Ishikawa (cell line): ENCODE data around the gene CFAP221.

Experiments used
- CEBPB ChIP-seq: IDR thresholded peaks from 2 replicates; pipeline ENCODE4 v1.6.1; 2012
- CREB1 ChIP-seq: IDR thresholded peaks from 2 replicates; pipeline ENCODE4 v1.6.1; 2012; ENCODE audit warnings: low read depth
- EGR1 ChIP-seq: IDR thresholded peaks from 2 replicates; pipeline ENCODE4 v1.6.1; 2012
- EP300 ChIP-seq: IDR thresholded peaks from 2 replicates; pipeline ENCODE4 v1.6.1; 2012; ENCODE audit warnings: borderline replicate concordance
- FOXM1 ChIP-seq: IDR thresholded peaks from 2 replicates; pipeline ENCODE4 v1.6.1; 2012; ENCODE audit warnings: low read depth, borderline replicate concordance
- MAX ChIP-seq: IDR thresholded peaks from 2 replicates; pipeline ENCODE4 v1.6.1; 2012
- NFIC ChIP-seq: IDR thresholded peaks from 2 replicates; pipeline ENCODE4 v1.6.1; 2012
- RAD21 ChIP-seq: IDR thresholded peaks from 2 replicates; pipeline ENCODE4 v1.6.1; 2012; ENCODE audit warnings: low read depth
- REST ChIP-seq: IDR thresholded peaks from 2 replicates; pipeline ENCODE4 v1.6.1; 2012; ENCODE audit warnings: low read depth, mild to moderate bottlenecking
- TAF1 ChIP-seq: IDR thresholded peaks from 2 replicates; pipeline ENCODE4 v1.6.1; 2012; ENCODE audit warnings: low read depth, mild to moderate bottlenecking
- TCF12 ChIP-seq: IDR thresholded peaks from 2 replicates; pipeline ENCODE4 v1.6.1; 2012; ENCODE audit warnings: low read depth
- TEAD4 ChIP-seq: IDR thresholded peaks from 2 replicates; pipeline ENCODE4 v1.6.1; 2012
- USF1 ChIP-seq: IDR thresholded peaks from 2 replicates; pipeline ENCODE4 v1.6.1; 2012
- YY1 ChIP-seq: IDR thresholded peaks from 2 replicates; pipeline ENCODE4 v1.6.1; 2012; ENCODE audit warnings: low read depth
- ZBTB7A ChIP-seq: IDR thresholded peaks from 2 replicates; pipeline ENCODE4 v1.6.1; 2012; ENCODE audit warnings: low read depth

The CFAP221 gene

GRCh38 chr2:119609337-119609736, 65.1 kb downstream of the CFAP221 start:
- TF ChIP-seq CREB1 (no peak), ZBTB7A (no peak), TEAD4 (no peak), NFIC (no peak), MAX (no peak), EGR1 (no peak), TCF12 (no peak), RAD21 (no peak), TAF1 (no peak), CEBPB (no peak), USF1 (no peak), REST (no peak), FOXM1 (no peak), YY1 (no peak)

GRCh38 chr2:119616421-119616820, 72.2 kb downstream of the CFAP221 start:
- TF ChIP-seq TAF1 (no peak), NFIC (no peak), REST (no peak), FOXM1 (no peak), CEBPB (no peak), EGR1 (no peak), MAX (no peak), TEAD4 (no peak), TCF12 (no peak), EP300 (no peak), RAD21 (no peak), YY1 (no peak), CREB1 (no peak), ZBTB7A (no peak)

GRCh38 chr2:119617455-119617854, 73.2 kb downstream of the CFAP221 start:
- TF ChIP-seq EGR1, result no peak
- no peak for TF ChIP-seq REST
- TF ChIP-seq TEAD4, result no peak
- TF ChIP-seq TCF12, result no peak
- TF ChIP-seq EP300, result no peak
- TF ChIP-seq NFIC, result no peak
- no peak for TF ChIP-seq CEBPB
- no peak for TF ChIP-seq RAD21
- TF ChIP-seq USF1, result no peak
- TF ChIP-seq ZBTB7A, result no peak
- no peak for TF ChIP-seq CREB1
- no peak for TF ChIP-seq TAF1

- no peak for TF ChIP-seq TCF12
- no peak for TF ChIP-seq MAX
- no peak for TF ChIP-seq TAF1
- no peak for TF ChIP-seq TEAD4
- TF ChIP-seq REST, result no peak
- no peak for TF ChIP-seq USF1
- no peak for TF ChIP-seq EGR1
- no peak for TF ChIP-seq CREB1
- TF ChIP-seq NFIC, result no peak
- TF ChIP-seq RAD21, result no peak
- TF ChIP-seq ZBTB7A, result no peak
- no peak for TF ChIP-seq EP300
These were observed 81.0 kb downstream of the CFAP221 start for GRCh38 chr2:119625226-119625625.
